ENCODE measurements around the gene PIK3AP1. TPM values are rescaled to one million over a fixed set of nuclear protein-coding genes. Genes with fewer than 3 reads are reported as not detected.

Gene PIK3AP1
- total and polyA plus RNA-seq, 2 of the 8 experiments (the other 6 are each of a cell fraction or from before 2014, with no cell fraction given): 1.9 to 4.5 TPM

DNA sequence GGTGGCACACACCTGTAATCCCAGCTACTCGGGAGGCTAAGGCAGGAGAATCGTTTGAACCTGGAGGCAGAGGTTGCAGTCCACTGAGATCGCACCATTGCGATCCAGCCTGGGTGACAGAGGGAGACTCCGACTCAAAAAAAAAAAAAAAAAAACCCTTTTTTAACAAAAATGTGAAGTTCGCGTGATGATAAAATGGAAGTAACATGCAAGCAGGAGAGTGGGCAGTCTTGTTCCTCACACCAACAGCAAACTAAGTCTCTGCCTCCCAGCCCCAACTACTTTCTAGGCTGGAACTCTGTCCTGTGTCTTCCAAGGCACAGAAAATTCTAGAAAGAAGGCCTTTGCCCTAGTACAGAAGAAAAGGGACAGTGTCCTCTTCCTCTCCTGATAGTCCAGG lies 11.3 kb downstream of the PIK3AP1 start:
- Histone ChIP-seq H3K9ac (replicated peaks in 1 of 4; ENCODE audit: extremely low read depth in 1 of 4, low read depth in 3 of 4, low read length in 3 of 4) (no peak overlapping the region), H3K4me2 (ENCODE audit: insufficient read depth in 1 of 2, low read depth in 2 of 2, low read length in 2 of 2) (no peak overlapping the region), H3K56ac (replicated peaks; ENCODE audit: insufficient read length, low read depth, low read length) (no peak overlapping the region), H3K79me2 (ENCODE audit: control insufficient read depth in 1 of 2, insufficient read depth in 2 of 2, low read length in 2 of 2) (no peaks in the 10 kb centered on the region), H3K4me1 (replicated peaks in 1 of 4; ENCODE audit: control insufficient read depth in 3 of 4, insufficient read depth in 4 of 4, low read length in 3 of 4) (no peaks in the 10 kb centered on the region), H2BK20ac (ENCODE audit: low read length) (no peak overlapping the region), H3K27ac (ENCODE audit: low read depth, low read length) (no peak overlapping the region), H2BK12ac (ENCODE audit: low read depth, low read length) (no peak overlapping the region), H4K91ac (replicated peaks; ENCODE audit: insufficient read length, low read length) (no peak overlapping the region), H3K9me3 (ENCODE audit: insufficient read depth in 2 of 2, low read depth in 1 of 2, low read length in 1 of 2) (no peaks in the 10 kb centered on the region), H3K36me3 (ENCODE audit: control insufficient read depth in 2 of 4, insufficient read depth in 4 of 4, low read length in 3 of 4) (no peaks in the 10 kb centered on the region), H3K4ac (replicated peaks; ENCODE audit: insufficient read length, low read depth, low read length) (no peak overlapping the region), H3K79me1 (ENCODE audit: low read depth, low read length) (no peaks in the 10 kb centered on the region), H2BK5ac (ENCODE audit: low read depth, low read length) (no peak overlapping the region), H4K20me1 (replicated peaks in 1 of 2; ENCODE audit: control insufficient read depth in 1 of 2, insufficient read depth in 2 of 2, low read length in 2 of 2) (no peaks in the 10 kb centered on the region), H2AK5ac (ENCODE audit: low read depth, low read length) (no peak overlapping the region), H4K5ac (ENCODE audit: insufficient read length, low read depth, low read length) (no peak overlapping the region), H3K4me3 (ENCODE audit: extremely low read depth in 1 of 4, insufficient read depth in 2 of 4, low read depth in 3 of 4, low read length in 4 of 4) (no peak overlapping the region), H2BK15ac (ENCODE audit: low read length) (no peak overlapping the region), H3K27me3 (replicated peaks in 1 of 4; ENCODE audit: control insufficient read depth in 3 of 4, extremely low read depth in 1 of 4, insufficient read depth in 3 of 4, low read length in 3 of 4) (no peaks in the 10 kb centered on the region), H2AFZ (ENCODE audit: low read length) (no peak overlapping the region), H4K8ac (ENCODE audit: extremely low read depth, insufficient read depth, low read length) (no peak overlapping the region), H3K14ac (ENCODE audit: insufficient read length) (no peak overlapping the region), H3K23me2 (ENCODE audit: low read depth, low read length) (no peaks in the 10 kb centered on the region), H3K23ac (ENCODE audit: insufficient read length) (no peak overlapping the region), H3K18ac (ENCODE audit: extremely low read depth, low read length) (no peak overlapping the region), H2BK120ac (replicated peaks; ENCODE audit: low read depth, low read length) (no peak overlapping the region)
- 96% methylated on average over 7 of the region's 7 CpGs; no CpG with 5 or more reads in 1 of the 2 experiments for WGBS, 2 experiments (ENCODE audit: extremely low coverage in 1 of 2, insufficient coverage in 1 of 2, insufficient read length in 1 of 2, insufficient replicate concordance in 2 of 2, low coverage in 1 of 2, low lambda C conversion rate in 2 of 2, missing lambda C conversion rate in 1 of 2)
- CTCF ChIA-PET (ENCODE audit: partially characterized antibody): interaction anchor here (0.8 kb wide), 1 partner anchor 68 kb away, joined by 3 read pairs; no protein-coding TSS in a partner anchor
- no peak for FAIRE-seq
- POLR2A ChIA-PET (ENCODE audit: partially characterized antibody): interaction anchor here (0.7 kb wide), 1 partner anchor 10 kb away, joined by 3 read pairs; no protein-coding TSS in a partner anchor
- no peak for DNase-seq (ENCODE audit: low read depth in 1 of 2, low spot score in 2 of 2)
- TF ChIP-seq FOSL1 (IDR thresholded peaks at IDR 0.05; ENCODE audit: insufficient read depth, low read depth, low read length): no peak
- no peak for TF ChIP-seq KDM4A (IDR thresholded peaks at IDR 0.05; ENCODE audit: low read depth, low read length, severe bottlenecking)

Data from H1 (cell line).